Muscle layer of duodenum (tissue), 2 donors: ENCODE results near the gene ST6GALNAC1.
"Not testable (repeated sequence)": the region's sequence is repeated elsewhere in the genome, so short reads cannot be mapped to it uniquely, and the experiment has no call there.

Source experiments
- H3K27ac ChIP-seq: one replicate; pipeline ENCODE4 v1.7.0; 2013; ENCODE audit warnings: mild to moderate bottlenecking, low read length
- H3K27me3 ChIP-seq: one replicate; pipeline ENCODE4 v1.7.0; 2013; ENCODE audit warnings: low read depth, mild to moderate bottlenecking, control low read depth, low read length
- H3K36me3 ChIP-seq, 2 donors: one replicate each; pipeline ENCODE4 v1.7.0; 2013; ENCODE audit warnings: low read length in 2 of 2, control low read depth in 1 of 2, mild to moderate bottlenecking in 1 of 2; ENCODE audit not compliant: insufficient read depth in 2 of 2, control insufficient read depth in 1 of 2
- H3K4me1 ChIP-seq, 2 donors: one replicate each; pipeline ENCODE4 v1.7.0; 2013; ENCODE audit warnings: low read length in 2 of 2, mild to moderate bottlenecking in 2 of 2, control low read depth in 1 of 2, moderate library complexity in 1 of 2; ENCODE audit not compliant: insufficient read depth in 2 of 2, control insufficient read depth in 1 of 2
- H3K4me3 ChIP-seq, 2 donors: one replicate each; pipeline ENCODE4 v1.7.0; 2013; ENCODE audit warnings: low read length in 2 of 2, low read depth in 1 of 2, mild to moderate bottlenecking in 1 of 2
- H3K9me3 ChIP-seq, 2 donors: one replicate each; pipeline ENCODE4 v1.7.0; 2013; ENCODE audit warnings: low read length in 2 of 2, control low read depth in 1 of 2, mild to moderate bottlenecking in 1 of 2; ENCODE audit not compliant: control insufficient read depth in 1 of 2
- donor health status: healthy.

ST6GALNAC1 gene

GRCh38 chr17:76640550-76641380 lies 2.8 kb downstream of the ST6GALNAC1 start:
- no peak overlapping the region for H3K27ac ChIP-seq
- H3K4me1 ChIP-seq: no peaks in the 10 kb centered on the region
- H3K27me3 ChIP-seq: no peaks in the 10 kb centered on the region
- no peaks in the 10 kb centered on the region for H3K9me3 ChIP-seq
- H3K4me3 ChIP-seq: peak overlapping the region in 1 of 2 donors; percentile 50
- no peaks in the 10 kb centered on the region for H3K36me3 ChIP-seq

GRCh38 chr17:76638263-76638662 lies 5.3 kb downstream of the ST6GALNAC1 start:
- H3K4me1 ChIP-seq: no peaks in the 10 kb centered on the region
- H3K27ac ChIP-seq: no peak overlapping the region
- H3K27me3 ChIP-seq: no peaks in the 10 kb centered on the region
- H3K4me3 ChIP-seq: no peak overlapping the region
- H3K36me3 ChIP-seq: no peaks in the 10 kb centered on the region
- H3K9me3 ChIP-seq: no peaks in the 10 kb centered on the region

- not testable (repeated sequence) for H3K36me3 ChIP-seq
Observed at GRCh38 chr17:76636486-76637206, 6.9 kb downstream of the ST6GALNAC1 start.

GRCh38 chr17:76635659-76636360 lies 7.7 kb downstream of the ST6GALNAC1 start:
- no peaks in the 10 kb centered on the region for H3K4me1 ChIP-seq
- no peak overlapping the region for H3K4me3 ChIP-seq
- H3K9me3 ChIP-seq: no peaks in the 10 kb centered on the region
- no peak overlapping the region for H3K27ac ChIP-seq
- no peaks in the 10 kb centered on the region for H3K36me3 ChIP-seq
- H3K27me3 ChIP-seq: no peaks in the 10 kb centered on the region

More at GRCh38 chr17:76636486-76637206, 6.9 kb downstream of the ST6GALNAC1 start:
- not testable (repeated sequence) for H3K4me1 ChIP-seq, H3K9me3 ChIP-seq, H3K27ac ChIP-seq, H3K27me3 ChIP-seq, H3K4me3 ChIP-seq

- H3K27ac ChIP-seq: no peak overlapping the region
- no peaks in the 10 kb centered on the region for H3K4me1 ChIP-seq
- H3K36me3 ChIP-seq: no peaks in the 10 kb centered on the region
- no peaks in the 10 kb centered on the region for H3K9me3 ChIP-seq
- H3K27me3 ChIP-seq: no peaks in the 10 kb centered on the region
- no peak overlapping the region for H3K4me3 ChIP-seq
Observed at GRCh38 chr17:76635039-76635438, 8.5 kb downstream of the ST6GALNAC1 start.

GRCh38 chr17:76633628-76634328 lies 9.8 kb downstream of the ST6GALNAC1 start:
- H3K4me3 ChIP-seq: no peak overlapping the region
- no peaks in the 10 kb centered on the region for H3K9me3 ChIP-seq
- H3K36me3 ChIP-seq: no peaks in the 10 kb centered on the region
- no peaks in the 10 kb centered on the region for H3K4me1 ChIP-seq
- H3K27ac ChIP-seq: no peak overlapping the region
- no peaks in the 10 kb centered on the region for H3K27me3 ChIP-seq

- Histone ChIP-seq H3K4me1 (no peaks in the 10 kb centered on the region), H3K36me3 (no peaks in the 10 kb centered on the region), H3K9me3 (no peaks in the 10 kb centered on the region), H3K27ac (no peak overlapping the region), H3K27me3 (no peaks in the 10 kb centered on the region), H3K4me3 (no peak overlapping the region)
Observed at GRCh38 chr17:76631821-76632565, 11.6 kb downstream of the ST6GALNAC1 start.

- Histone ChIP-seq H3K4me1 (no peaks in the 10 kb centered on the region), H3K27me3 (no peaks in the 10 kb centered on the region), H3K9me3 (no peaks in the 10 kb centered on the region), H3K4me3 (no peak overlapping the region), H3K36me3 (no peaks in the 10 kb centered on the region), H3K27ac (no peak overlapping the region)
Observed at GRCh38 chr17:76630151-76630550, 13.4 kb downstream of the ST6GALNAC1 start.

GRCh38 chr17:76627510-76627909 lies 16.0 kb downstream of the ST6GALNAC1 start:
- Histone ChIP-seq H3K36me3 (no peaks in the 10 kb centered on the region), H3K9me3 (no peaks in the 10 kb centered on the region), H3K27ac (no peak overlapping the region), H3K4me3 (no peak overlapping the region), H3K27me3 (no peaks in the 10 kb centered on the region), H3K4me1 (peaks cover 0 to 5% of the 10 kb centered on the region in 2 donors)

GRCh38 chr17:76626442-76626841 lies 17.1 kb downstream of the ST6GALNAC1 start:
- no peaks in the 10 kb centered on the region for H3K9me3 ChIP-seq
- peaks cover 0 to 5% of the 10 kb centered on the region in 2 donors for H3K4me1 ChIP-seq
- H3K36me3 ChIP-seq: no peaks in the 10 kb centered on the region
- H3K27ac ChIP-seq: no peak overlapping the region
- H3K27me3 ChIP-seq: no peaks in the 10 kb centered on the region
- no peak overlapping the region for H3K4me3 ChIP-seq
